NCI-H69 (cell line): ENCODE results near the gene OGFR.
A peak's percentile ranks its signal among the peaks of the same experiment; 100 is the strongest.

Experiments used
- DNase-seq: peaks from one replicate; lab custom pipeline; 2025; lab: John Stamatoyannopoulos, UW

OGFR gene

GRCh38 chr20:62825986-62826645, 21.5 kb downstream of the OGFR start:
- DNase-seq = no peak

GRCh38 chr20:62826646-62827310, 22.1 kb downstream of the OGFR start:
- DNase-seq = no peak

GRCh38 chr20:62827311-62828038, 22.8 kb downstream of the OGFR start:
- no peak for DNase-seq

GRCh38 chr20:62828051-62828450, 23.4 kb downstream of the OGFR start:
- no peak for DNase-seq

- DNase-seq = no peak
These were observed 24.0 kb downstream of the OGFR start for GRCh38 chr20:62828511-62829230.

- no peak for DNase-seq
These were observed 24.9 kb downstream of the OGFR start for GRCh38 chr20:62829231-62830230.

GRCh38 chr20:62830251-62830650, 25.6 kb downstream of the OGFR start:
- DNase-seq = no peak

- no peak for DNase-seq
These were observed 26.2 kb downstream of the OGFR start for GRCh38 chr20:62830821-62831220.

GRCh38 chr20:62831361-62831788, 26.7 kb downstream of the OGFR start:
- no peak for DNase-seq

- DNase-seq = no peak
These were observed 27.2 kb downstream of the OGFR start for GRCh38 chr20:62831854-62832211.

- DNase-seq = peak; percentile 42
These were observed 27.7 kb downstream of the OGFR start for GRCh38 chr20:62832212-62832922.

GRCh38 chr20:62832951-62833391, 28.3 kb downstream of the OGFR start:
- no peak for DNase-seq

GRCh38 chr20:62834967-62835730, 30.5 kb downstream of the OGFR start:
- DNase-seq = peak; percentile 29

- no peak for DNase-seq
These were observed 31.6 kb downstream of the OGFR start for GRCh38 chr20:62835931-62836861.

GRCh38 chr20:62836967-62837490, 32.4 kb downstream of the OGFR start:
- no peak for DNase-seq

GRCh38 chr20:62837790-62838127, 33.1 kb downstream of the OGFR start:
- DNase-seq = no peak

- peak; percentile 80 for DNase-seq
These were observed 33.7 kb downstream of the OGFR start for GRCh38 chr20:62838128-62838891.

GRCh38 chr20:62839261-62839660, 34.6 kb downstream of the OGFR start:
- no peak for DNase-seq
